NCI-H524 (cell line): ENCODE results near the gene TENT4B.
"Not testable (repeated sequence)": the region's sequence is repeated elsewhere in the genome, so short reads cannot be mapped to it uniquely, and the experiment has no call there.

Source experiments
- DNase-seq, 2 experiments: peaks; one replicate each; lab custom pipeline; 2025; lab: John Stamatoyannopoulos, UW

The TENT4B gene

GRCh38 chr16:50234771-50235556 is 81.9 kb downstream of the TENT4B start:
- DNase-seq, result peak in 1 of 2 experiments; percentile 24

- DNase-seq, result no peak
Measured at GRCh38 chr16:50235581-50235980, 82.5 kb downstream of the TENT4B start.

- no peak for DNase-seq
Measured at GRCh38 chr16:50238314-50238713, 85.2 kb downstream of the TENT4B start.

- DNase-seq, result no peak
Measured at GRCh38 chr16:50238868-50239301, 85.8 kb downstream of the TENT4B start.

GRCh38 chr16:50243024-50243423 is 89.9 kb downstream of the TENT4B start:
- not testable (repeated sequence) for DNase-seq

GRCh38 chr16:50244140-50244503 is 91.0 kb downstream of the TENT4B start:
- no peak for DNase-seq

GRCh38 chr16:50244504-50245416 is 91.7 kb downstream of the TENT4B start:
- peak in 1 of 2 experiments; percentile 67 for DNase-seq

- DNase-seq, result peak in 1 of 2 experiments; percentile 54
Measured at GRCh38 chr16:50245417-50246298, 92.6 kb downstream of the TENT4B start.

GRCh38 chr16:50246299-50247122 is 93.4 kb downstream of the TENT4B start:
- DNase-seq, result peak in 1 of 2 experiments; percentile 54

- DNase-seq, result no peak
Measured at GRCh38 chr16:50247123-50247905, 94.2 kb downstream of the TENT4B start.

- no peak for DNase-seq
Measured at GRCh38 chr16:50247906-50248608, 95.0 kb downstream of the TENT4B start.

GRCh38 chr16:50248845-50249244 is 95.7 kb downstream of the TENT4B start:
- DNase-seq, result peak in 1 of 2 experiments; percentile 47

GRCh38 chr16:50251375-50252081 is 98.4 kb downstream of the TENT4B start:
- DNase-seq, result no peak

- DNase-seq, result no peak
Measured at GRCh38 chr16:50252082-50252611, 99.0 kb downstream of the TENT4B start.

GRCh38 chr16:50252874-50253513 is 99.9 kb downstream of the TENT4B start:
- DNase-seq, result no peak

- no peak for DNase-seq
Measured at GRCh38 chr16:50253514-50253910, 100.4 kb downstream of the TENT4B start.

- no peak for DNase-seq
Measured at GRCh38 chr16:50254072-50254471, 101.0 kb downstream of the TENT4B start.

GRCh38 chr16:50255538-50255937 is 102.4 kb downstream of the TENT4B start:
- DNase-seq, result no peak
